Measurements from ENCODE around the gene OR13C4.
"Not testable (repeated sequence)": the region's sequence is repeated elsewhere in the genome, so short reads cannot be mapped to it uniquely, and the experiment has no call there.

OR13C4 gene

DNA sequence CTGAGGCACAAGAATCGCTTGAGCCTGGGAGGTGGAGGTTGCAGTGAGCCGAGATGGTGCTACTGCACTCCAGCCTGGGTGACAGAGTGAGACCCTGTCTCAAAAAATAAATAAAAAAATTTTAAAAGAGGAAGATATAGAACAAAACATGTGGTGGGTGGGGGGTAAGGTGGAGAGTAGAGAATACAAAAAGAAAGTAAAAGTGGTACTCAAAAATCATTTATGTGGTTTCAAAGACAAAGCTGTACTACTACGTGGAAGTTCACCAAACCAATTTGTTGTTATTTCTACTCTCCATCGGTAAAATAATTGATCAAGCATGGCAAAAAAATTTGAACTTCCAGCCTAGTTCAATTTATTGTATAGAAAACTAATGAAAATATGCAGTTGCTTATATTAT, 17.6 kb upstream of the OR13C4 start:
- Histone ChIP-seq H3K9ac (ENCODE audit: insufficient read length) (no peak overlapping the region), H3K4me3 (no peak overlapping the region), H3K36me3 (ENCODE audit: insufficient read depth, low read length) (no peaks in the 10 kb centered on the region), H3K27ac (no peak overlapping the region), H3K9me3 (ENCODE audit: low read depth, low read length) (no peaks in the 10 kb centered on the region)
- no peak for TF ChIP-seq POLR2AphosphoS5 (IDR thresholded peaks at IDR 0.05; ENCODE audit: borderline replicate concordance, low read depth, low read length)
- DNase-seq (ENCODE audit: low read depth, low spot score), result no peak

GRCh38 chr9:104539275-104539674, 12.3 kb upstream of the OR13C4 start:
- no peak overlapping the region for H3K9ac ChIP-seq (ENCODE audit: insufficient read length)
- no peaks in the 10 kb centered on the region for H3K9me3 ChIP-seq (ENCODE audit: low read depth, low read length)
- no peak overlapping the region for H3K27ac ChIP-seq
- no peak for TF ChIP-seq EZH2 (IDR thresholded peaks at IDR 0.05)
- no peak for TF ChIP-seq FOXP2 (optimal IDR thresholded peaks at IDR 0.05; ENCODE audit: control extremely low read depth, extremely low read length, insufficient read depth)
- no peak for TF ChIP-seq POLR2AphosphoS5 (IDR thresholded peaks at IDR 0.05; ENCODE audit: borderline replicate concordance, low read depth, low read length)
- H3K4me3 ChIP-seq, result no peak overlapping the region
- no peak for DNase-seq (ENCODE audit: low read depth, low spot score)
- no peaks in the 10 kb centered on the region for H3K36me3 ChIP-seq (ENCODE audit: insufficient read depth, low read length)

GRCh38 chr9:104536756-104537155, 9.7 kb upstream of the OR13C4 start, which contains the start of gene OR13C3:
TSS of gene OR13C3 (minus strand) at chr9:104536856. CDS start at chr9:104536723, 133 bp downstream.
- Histone ChIP-seq H3K9me3 (ENCODE audit: low read depth, low read length) (no peaks in the 10 kb centered on the region), H3K9ac (ENCODE audit: insufficient read length) (no peak within 1 kb of the TSS), H3K4me3 (no peak within 1 kb of the TSS), H3K36me3 (ENCODE audit: insufficient read depth, low read length) (no peaks in the 10 kb centered on the region), H3K27ac (no peak within 1 kb of the TSS)
- DNase-seq (ENCODE audit: low read depth, low spot score), result no peak
- TF ChIP-seq FOXP2 (optimal IDR thresholded peaks at IDR 0.05; ENCODE audit: control extremely low read depth, extremely low read length, insufficient read depth), result no peak
- no peak for TF ChIP-seq POLR2AphosphoS5 (IDR thresholded peaks at IDR 0.05; ENCODE audit: borderline replicate concordance, low read depth, low read length)
- no peak for TF ChIP-seq EZH2 (IDR thresholded peaks at IDR 0.05)

- not testable (repeated sequence) for H3K27ac ChIP-seq; H3K9ac ChIP-seq (ENCODE audit: insufficient read length); DNase-seq (ENCODE audit: low read depth, low spot score); H3K9me3 ChIP-seq (ENCODE audit: low read depth, low read length); H3K36me3 ChIP-seq (ENCODE audit: insufficient read depth, low read length); H3K4me3 ChIP-seq
Observed at GRCh38 chr9:104520241-104520640, 6.8 kb downstream of the OR13C4 start.

GRCh38 chr9:104514901-104515300, 12.1 kb downstream of the OR13C4 start:
- H3K9me3 ChIP-seq (ENCODE audit: low read depth, low read length), result no peaks in the 10 kb centered on the region
- no peak for TF ChIP-seq EZH2 (IDR thresholded peaks at IDR 0.05)
- TF ChIP-seq FOXP2 (optimal IDR thresholded peaks at IDR 0.05; ENCODE audit: control extremely low read depth, extremely low read length, insufficient read depth), result no peak
- no peak for TF ChIP-seq POLR2AphosphoS5 (IDR thresholded peaks at IDR 0.05; ENCODE audit: borderline replicate concordance, low read depth, low read length)

DNA sequence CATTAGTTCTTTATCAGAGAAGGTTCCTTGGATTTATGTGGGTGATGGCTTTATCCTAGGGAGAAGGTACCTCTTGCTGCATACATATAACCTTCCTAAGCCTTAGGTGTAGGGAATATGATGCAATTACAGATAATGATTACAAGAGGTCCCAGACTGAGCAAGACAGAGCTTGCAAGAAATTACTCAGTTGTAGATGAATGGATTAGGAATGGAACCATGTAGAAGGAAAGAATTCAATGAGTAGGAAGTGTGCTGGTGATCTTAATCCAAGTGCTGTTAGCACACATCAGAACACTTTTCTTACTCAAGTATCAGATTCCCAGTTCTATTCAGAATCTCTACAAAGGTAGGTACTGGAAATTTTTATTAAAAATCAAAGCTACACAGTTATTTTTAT, 20.4 kb downstream of the OR13C4 start:
- H3K36me3 ChIP-seq (ENCODE audit: insufficient read depth, low read length), result no peaks in the 10 kb centered on the region
- TF ChIP-seq EZH2 (IDR thresholded peaks at IDR 0.05) (no peak), FOXP2 (optimal IDR thresholded peaks at IDR 0.05; ENCODE audit: control extremely low read depth, extremely low read length, insufficient read depth) (no peak), POLR2AphosphoS5 (IDR thresholded peaks at IDR 0.05; ENCODE audit: borderline replicate concordance, low read depth, low read length) (no peak)
- DNase-seq (ENCODE audit: low read depth, low spot score), result no peak
- no peak overlapping the region for H3K4me3 ChIP-seq
- H3K27ac ChIP-seq, result no peak overlapping the region
- no peak overlapping the region for H3K9ac ChIP-seq (ENCODE audit: insufficient read length)
- no peaks in the 10 kb centered on the region for H3K9me3 ChIP-seq (ENCODE audit: low read depth, low read length)

More at GRCh38 chr9:104514901-104515300, 12.1 kb downstream of the OR13C4 start:
- Histone ChIP-seq H3K27ac (no peak overlapping the region), H3K9ac (ENCODE audit: insufficient read length) (no peak overlapping the region), H3K36me3 (ENCODE audit: insufficient read depth, low read length) (no peaks in the 10 kb centered on the region), H3K4me3 (no peak overlapping the region)
- DNase-seq (ENCODE audit: low read depth, low spot score), result no peak

DNA sequence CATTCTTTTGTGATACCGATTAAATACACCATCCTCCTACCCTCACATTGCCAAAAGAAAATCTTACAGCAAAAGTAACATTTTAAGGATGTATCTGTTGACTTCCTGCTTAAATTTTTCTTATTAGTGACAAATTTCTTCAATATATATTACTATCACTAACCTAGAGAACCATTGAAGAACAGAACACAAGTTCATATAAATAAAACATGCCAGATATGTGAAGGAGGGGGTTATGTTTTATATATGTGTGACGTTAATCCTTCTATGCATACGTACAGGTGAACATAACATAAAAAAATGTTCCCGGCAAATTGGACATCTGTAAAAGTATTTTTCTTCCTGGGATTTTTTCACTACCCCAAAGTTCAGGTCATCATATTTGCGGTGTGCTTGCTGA, 23.0 kb downstream of the OR13C4 start, which contains the start of gene OR13F1:
Gene OR13F1, plus strand, starts transcription at position 301 of the 400 bp plus-strand sequence. Its CDS starts 0 bp downstream, at position 301.
- no peak within 1 kb of the TSS for H3K9ac ChIP-seq (ENCODE audit: insufficient read length)
- H3K4me3 ChIP-seq, result no peak within 1 kb of the TSS
- no peak for DNase-seq (ENCODE audit: low read depth, low spot score)
- no peaks in the 10 kb centered on the region for H3K36me3 ChIP-seq (ENCODE audit: insufficient read depth, low read length)
- TF ChIP-seq EZH2 (IDR thresholded peaks at IDR 0.05) (no peak), FOXP2 (optimal IDR thresholded peaks at IDR 0.05; ENCODE audit: control extremely low read depth, extremely low read length, insufficient read depth) (no peak), POLR2AphosphoS5 (IDR thresholded peaks at IDR 0.05; ENCODE audit: borderline replicate concordance, low read depth, low read length) (no peak)
- H3K27ac ChIP-seq, result no peak within 1 kb of the TSS
- no peaks in the 10 kb centered on the region for H3K9me3 ChIP-seq (ENCODE audit: low read depth, low read length)

GRCh38 chr9:104503440-104503839, 23.6 kb downstream of the OR13C4 start:
- no peak for TF ChIP-seq EZH2 (IDR thresholded peaks at IDR 0.05)
- no peak for TF ChIP-seq POLR2AphosphoS5 (IDR thresholded peaks at IDR 0.05; ENCODE audit: borderline replicate concordance, low read depth, low read length)
- TF ChIP-seq FOXP2 (optimal IDR thresholded peaks at IDR 0.05; ENCODE audit: control extremely low read depth, extremely low read length, insufficient read depth), result no peak
- Histone ChIP-seq H3K9me3 (ENCODE audit: low read depth, low read length) (no peaks in the 10 kb centered on the region), H3K36me3 (ENCODE audit: insufficient read depth, low read length) (no peaks in the 10 kb centered on the region), H3K9ac (ENCODE audit: insufficient read length) (no peak overlapping the region), H3K4me3 (no peak overlapping the region), H3K27ac (no peak overlapping the region)
- no peak for DNase-seq (ENCODE audit: low read depth, low spot score)

DNA sequence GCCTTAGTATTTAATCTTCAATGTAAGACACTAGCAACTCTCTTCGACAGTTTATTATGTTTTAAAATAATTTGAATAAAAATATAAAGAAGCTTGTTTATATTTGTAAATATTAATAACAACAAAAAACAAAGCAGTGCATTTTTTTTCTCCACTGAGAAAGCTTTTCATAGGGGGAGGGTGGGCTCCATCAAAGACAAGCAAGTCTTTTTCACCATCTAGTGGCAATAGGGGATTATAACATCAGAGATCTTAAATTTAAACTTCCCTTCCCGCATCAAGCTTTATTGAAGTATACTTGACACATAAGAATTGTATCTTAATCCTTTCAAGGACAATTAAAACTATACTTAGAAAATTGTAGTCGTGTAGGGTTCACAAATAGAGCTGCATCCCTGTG, 32.2 kb downstream of the OR13C4 start:
- TF ChIP-seq POLR2AphosphoS5 (IDR thresholded peaks at IDR 0.05; ENCODE audit: borderline replicate concordance, low read depth, low read length), result no peak
- no peak overlapping the region for H3K4me3 ChIP-seq
- no peak for DNase-seq (ENCODE audit: low read depth, low spot score)
- no peak overlapping the region for H3K27ac ChIP-seq
- H3K36me3 ChIP-seq (ENCODE audit: insufficient read depth, low read length), result no peaks in the 10 kb centered on the region
- no peaks in the 10 kb centered on the region for H3K9me3 ChIP-seq (ENCODE audit: low read depth, low read length)
- H3K9ac ChIP-seq (ENCODE audit: insufficient read length), result no peak overlapping the region

All from SK-N-MC (cell line).